Caco-2 (cell line): Measurements from ENCODE around the gene TTC39B. TPM values are rescaled to one million over a fixed set of nuclear protein-coding genes. Genes with fewer than 3 reads are reported as not detected.

Experiments
- BruUV-seq: library from RNA; stranded (reverse); fragments of 400-500 nt; replicated peaks from 2 replicates; lab custom pipeline; 2021; lab: Mats Ljungman, UMichigan
- CTCF ChIA-PET: fragments of 300-600 bp; sonication (Branson Sonifier 250); formaldehyde crosslinking; loops from one replicate; lab custom pipeline; 2022; ENCODE audit warnings: antibody characterized with exemption; lab: Charles Lee
- POLR2A ChIA-PET: fragments of 300-600 bp; sonication (Branson Sonifier 250); formaldehyde crosslinking; loops from one replicate; lab custom pipeline; 2022; ENCODE audit warnings: antibody characterized with exemption; lab: Charles Lee
- DNase-seq, 2 experiments: peaks; one replicate each; pipeline versions ENCODE4 v3.0.0 to v3.0.0-alpha.2; 2020 to 2022
- H3K27me3 ChIP-seq: replicated peaks from 2 replicates; pipeline ENCODE4 v1.6.0; 2011; ENCODE audit warnings: low read length; ENCODE audit not compliant: control insufficient read depth, insufficient read depth
- H3K36me3 ChIP-seq: 2 replicates; pipeline ENCODE4 v1.5.1; 2011; ENCODE audit warnings: low read length; ENCODE audit not compliant: control insufficient read depth, insufficient read depth
- H3K4me1 ChIP-seq: fragments of 250-450 bp; sonication (Bioruptor Pico); 2 replicates; pipeline ENCODE4 v1.5.1; 2020; ENCODE audit warnings: mild to moderate bottlenecking
- H3K4me3 ChIP-seq: 2 replicates; pipeline ENCODE4 v1.5.1; 2011; ENCODE audit warnings: low read depth, mild to moderate bottlenecking, control low read depth, low read length
- H3K9me3 ChIP-seq: fragments of 250-450 bp; sonication (Bioruptor Pico); 2 replicates; pipeline ENCODE4 v1.5.1; 2020; ENCODE audit warnings: mild to moderate bottlenecking, moderate library complexity
- H3K27ac Mint-ChIP-seq: one replicate; pipeline ENCODE4 v1.8.0; 2022; ENCODE audit warnings: mixed read lengths; ENCODE audit not compliant: unreplicated experiment
- H3K27me3 Mint-ChIP-seq: one replicate; pipeline ENCODE4 v1.8.0; 2022; ENCODE audit warnings: mixed read lengths; ENCODE audit not compliant: insufficient read depth, unreplicated experiment
- H3K36me3 Mint-ChIP-seq: one replicate; pipeline ENCODE4 v1.8.0; 2022; ENCODE audit warnings: mild to moderate bottlenecking, mixed read lengths; ENCODE audit not compliant: insufficient read depth, unreplicated experiment
- H3K4me1 Mint-ChIP-seq: one replicate; pipeline ENCODE4 v1.8.0; 2022; ENCODE audit warnings: low read depth, mixed read lengths; ENCODE audit not compliant: unreplicated experiment
- H3K4me3 Mint-ChIP-seq: one replicate; pipeline ENCODE4 v1.8.0; 2022; ENCODE audit warnings: mild to moderate bottlenecking, moderate library complexity, mixed read lengths; ENCODE audit not compliant: unreplicated experiment
- H3K9me3 Mint-ChIP-seq: one replicate; pipeline ENCODE4 v1.8.0; 2022; ENCODE audit warnings: mixed read lengths; ENCODE audit not compliant: unreplicated experiment
- CTCF ChIP-seq, 2 experiments: fragments of 200-600 bp in 1 of 2; IDR thresholded peaks; 1 replicate in 1 of 2; 2 replicates in 1 of 2; pipeline versions ENCODE4 v1.5.1 to v1.8.0; 2011 to 2022; ENCODE audit warnings: antibody characterized with exemption in 1 of 2, control low read depth in 1 of 2, inconsistent platforms in 1 of 2, low read depth in 1 of 2, low read length in 1 of 2, mild to moderate bottlenecking in 1 of 2, moderate library complexity in 1 of 2; ENCODE audit not compliant: insufficient read depth in 1 of 2, severe bottlenecking in 1 of 2, unreplicated experiment in 1 of 2
- intact Hi-C: fragments of 100-400 bp; cut with micrococcal nuclease; formaldehyde crosslinking; loops from one replicate; pipeline ENCODE4 v1.10.0; 2022; ENCODE audit not compliant: unreplicated experiment
- total RNA-seq: library from RNA; stranded (reverse); gene quantifications from 2 replicates; pipeline ENCODE4 v1.2.3, GENCODE V29; 2022

The TTC39B gene
- total RNA-seq, 1 experiment from 2014 or later = 6.9 TPM

GRCh38 chr9:15182730-15183129 is 124.3 kb downstream of the TTC39B start:
- no TSS peak for BruUV-seq
- Mint-ChIP-seq H3K4me1 (no peaks in the 10 kb centered on the region), H3K27me3 (no peaks in the 10 kb centered on the region), H3K36me3 (no peaks in the 10 kb centered on the region), H3K4me3 (no peak overlapping the region), H3K27ac (no peak overlapping the region), H3K9me3 (no peaks in the 10 kb centered on the region)
- POLR2A ChIA-PET = no interaction called here
- intact Hi-C loops = no loop called here
- Histone ChIP-seq H3K4me3 (no peak overlapping the region), H3K4me1 (no peaks in the 10 kb centered on the region), H3K27me3 (no peaks in the 10 kb centered on the region), H3K36me3 (no peaks in the 10 kb centered on the region), H3K9me3 (no peaks in the 10 kb centered on the region)
- CTCF ChIA-PET = no interaction called here
- no peak for TF ChIP-seq CTCF (IDR thresholded peaks at IDR 0.05; ENCODE audit: insufficient read depth in 1 of 2, low read depth in 1 of 2, low read length in 1 of 2, severe bottlenecking in 1 of 2, unreplicated experiment in 1 of 2)
- no peak for DNase-seq

GRCh38 chr9:15182101-15182551 is 124.9 kb downstream of the TTC39B start:
- H3K27me3 Mint-ChIP-seq = no peaks in the 10 kb centered on the region
- H3K36me3 Mint-ChIP-seq = no peaks in the 10 kb centered on the region
- TF ChIP-seq CTCF (IDR thresholded peaks at IDR 0.05; ENCODE audit: insufficient read depth in 1 of 2, low read depth in 1 of 2, low read length in 1 of 2, severe bottlenecking in 1 of 2, unreplicated experiment in 1 of 2) = no peak
- no peak overlapping the region for H3K27ac Mint-ChIP-seq
- H3K27me3 ChIP-seq = no peaks in the 10 kb centered on the region
- H3K9me3 Mint-ChIP-seq = no peaks in the 10 kb centered on the region
- no peaks in the 10 kb centered on the region for H3K36me3 ChIP-seq
- H3K4me1 ChIP-seq = no peaks in the 10 kb centered on the region
- no peaks in the 10 kb centered on the region for H3K4me1 Mint-ChIP-seq
- H3K4me3 Mint-ChIP-seq = no peak overlapping the region
- no peak overlapping the region for H3K4me3 ChIP-seq
- DNase-seq = no peak
- ChIA-PET POLR2A (no interaction called here), CTCF (no interaction called here)
- intact Hi-C loops = no loop called here
- no peaks in the 10 kb centered on the region for H3K9me3 ChIP-seq
- no TSS peak for BruUV-seq

GRCh38 chr9:15180124-15180523 is 126.9 kb downstream of the TTC39B start:
- ChIA-PET CTCF (no interaction called here), POLR2A (no interaction called here)
- TF ChIP-seq CTCF (IDR thresholded peaks at IDR 0.05; ENCODE audit: insufficient read depth in 1 of 2, low read depth in 1 of 2, low read length in 1 of 2, severe bottlenecking in 1 of 2, unreplicated experiment in 1 of 2) = no peak
- DNase-seq = no peak
- Mint-ChIP-seq H3K27me3 (no peaks in the 10 kb centered on the region), H3K4me1 (no peaks in the 10 kb centered on the region), H3K9me3 (no peaks in the 10 kb centered on the region), H3K36me3 (no peaks in the 10 kb centered on the region), H3K27ac (no peak overlapping the region), H3K4me3 (no peak overlapping the region)
- no peaks in the 10 kb centered on the region for H3K4me1 ChIP-seq
- H3K36me3 ChIP-seq = no peaks in the 10 kb centered on the region
- H3K4me3 ChIP-seq = no peak overlapping the region
- no peaks in the 10 kb centered on the region for H3K9me3 ChIP-seq
- BruUV-seq = no TSS peak
- H3K27me3 ChIP-seq = no peaks in the 10 kb centered on the region
- intact Hi-C loops = no loop called here
